22Rv1 (cell line): ENCODE measurements around the gene ADCYAP1R1.
A peak's percentile ranks its signal among the peaks of the same experiment; 100 is the strongest.

Experiments
- H3K27ac ChIP-seq: fragments of 450-650 bp; 2 replicates; pipeline ENCODE4 v1.5.1; 2017
- ZFX ChIP-seq: fragments of 450-650 bp; IDR thresholded peaks from 2 replicates; pipeline ENCODE4 v1.6.1; 2017; ENCODE audit warnings: antibody characterized with exemption, borderline replicate concordance
- TF ChIP-seq, protein P1 (sequence below): fragments of 450-650 bp; IDR thresholded peaks from 2 replicates; pipeline ENCODE4 v1.5.1; 2017; ENCODE audit warnings: mild to moderate bottlenecking

Gene ADCYAP1R1

GRCh38 chr7:31043051-31043471 lies 9.0 kb upstream of the ADCYAP1R1 start:
- TF ChIP-seq ZFX, result no peak
- TF ChIP-seq, protein P1, sequence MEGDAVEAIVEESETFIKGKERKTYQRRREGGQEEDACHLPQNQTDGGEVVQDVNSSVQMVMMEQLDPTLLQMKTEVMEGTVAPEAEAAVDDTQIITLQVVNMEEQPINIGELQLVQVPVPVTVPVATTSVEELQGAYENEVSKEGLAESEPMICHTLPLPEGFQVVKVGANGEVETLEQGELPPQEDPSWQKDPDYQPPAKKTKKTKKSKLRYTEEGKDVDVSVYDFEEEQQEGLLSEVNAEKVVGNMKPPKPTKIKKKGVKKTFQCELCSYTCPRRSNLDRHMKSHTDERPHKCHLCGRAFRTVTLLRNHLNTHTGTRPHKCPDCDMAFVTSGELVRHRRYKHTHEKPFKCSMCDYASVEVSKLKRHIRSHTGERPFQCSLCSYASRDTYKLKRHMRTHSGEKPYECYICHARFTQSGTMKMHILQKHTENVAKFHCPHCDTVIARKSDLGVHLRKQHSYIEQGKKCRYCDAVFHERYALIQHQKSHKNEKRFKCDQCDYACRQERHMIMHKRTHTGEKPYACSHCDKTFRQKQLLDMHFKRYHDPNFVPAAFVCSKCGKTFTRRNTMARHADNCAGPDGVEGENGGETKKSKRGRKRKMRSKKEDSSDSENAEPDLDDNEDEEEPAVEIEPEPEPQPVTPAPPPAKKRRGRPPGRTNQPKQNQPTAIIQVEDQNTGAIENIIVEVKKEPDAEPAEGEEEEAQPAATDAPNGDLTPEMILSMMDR, result no peak
- H3K27ac ChIP-seq, result no peak overlapping the region

DNA sequence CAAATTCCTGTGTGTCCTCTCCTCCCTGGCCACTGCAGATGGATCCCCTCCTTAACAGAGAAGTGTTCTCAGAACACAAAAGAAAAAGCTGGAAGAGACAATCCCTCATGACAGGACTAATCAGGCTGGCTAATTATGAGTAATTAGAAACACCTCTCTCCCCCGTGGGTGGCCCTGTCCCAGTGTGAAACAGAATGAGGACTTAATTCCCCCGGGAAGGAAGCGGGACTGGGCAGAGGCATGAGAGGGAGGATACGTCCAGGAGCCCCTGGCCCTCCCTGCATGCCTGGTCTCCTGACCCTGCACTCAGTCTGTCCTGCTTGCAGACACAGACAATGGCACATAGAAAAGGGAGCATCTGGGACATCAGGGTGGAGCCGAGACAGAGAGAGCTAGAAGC lies 7.6 kb upstream of the ADCYAP1R1 start:
- no peak overlapping the region for H3K27ac ChIP-seq
- TF ChIP-seq ZFX, result no peak
- TF ChIP-seq, protein P1, result no peak

DNA sequence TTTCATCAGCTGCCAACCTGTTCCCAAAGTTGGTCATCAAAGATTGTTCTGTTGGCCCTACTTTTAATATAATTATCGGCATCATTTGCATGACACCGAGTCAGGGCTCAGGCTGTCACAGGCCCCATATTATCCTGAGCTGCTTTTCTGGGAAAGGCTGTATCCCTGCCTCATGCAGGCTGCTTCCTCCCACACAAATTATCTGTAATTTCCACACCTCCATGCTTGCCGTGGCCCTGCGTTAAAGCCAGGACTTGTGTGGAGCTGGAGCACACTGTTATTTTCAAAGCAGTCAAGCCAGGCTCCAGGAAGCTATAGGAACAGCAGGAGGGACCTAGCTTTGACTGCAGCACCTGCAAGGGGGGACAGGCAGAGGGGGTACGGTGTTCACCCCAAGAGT lies 5.4 kb upstream of the ADCYAP1R1 start:
- H3K27ac ChIP-seq, result no peak overlapping the region
- TF ChIP-seq, protein P1, result no peak
- no peak for TF ChIP-seq ZFX

- no peak overlapping the region for H3K27ac ChIP-seq
- TF ChIP-seq, protein P1, result no peak
- no peak for TF ChIP-seq ZFX
Measured at GRCh38 chr7:31047313-31048146, 4.6 kb upstream of the ADCYAP1R1 start.

GRCh38 chr7:31049005-31049765 lies 2.9 kb upstream of the ADCYAP1R1 start:
- TF ChIP-seq, protein P1, result no peak
- TF ChIP-seq ZFX, result no peak
- no peak overlapping the region for H3K27ac ChIP-seq

DNA sequence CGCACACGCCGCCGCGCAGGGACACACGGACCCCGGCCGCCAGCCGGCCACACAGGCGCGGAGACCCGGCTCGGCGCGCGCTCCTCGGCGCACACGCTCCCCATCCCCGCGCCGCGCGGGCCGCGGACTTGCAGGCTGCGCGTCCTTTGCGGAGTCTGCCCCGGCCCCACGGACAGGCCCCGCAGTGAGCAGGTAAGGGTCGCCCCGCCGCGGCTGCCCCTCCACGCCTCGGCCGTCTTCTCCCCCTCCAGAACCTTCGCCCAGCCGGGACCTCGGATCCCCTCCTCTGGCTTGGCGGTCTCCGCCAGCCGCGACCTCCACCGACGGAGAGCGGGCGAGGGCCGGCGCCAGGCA lies 356 bp downstream of the ADCYAP1R1 start:
- H3K27ac ChIP-seq, result no peak overlapping the region
- TF ChIP-seq, protein P1, result peak; percentile 25
- TF ChIP-seq ZFX, result no peak
